NCI-H2196 (cell line): Measurements from ENCODE around the gene PDZD4.

Experiments used
- DNase-seq: peaks from one replicate; lab custom pipeline; 2025; ENCODE audit not compliant: unreplicated experiment; lab: John Stamatoyannopoulos, UW

Gene PDZD4

GRCh38 chrX:153791104-153791852, 39.1 kb downstream of the PDZD4 start:
- DNase-seq, result no peak

GRCh38 chrX:153789654-153790053, 40.7 kb downstream of the PDZD4 start:
- no peak for DNase-seq

DNA sequence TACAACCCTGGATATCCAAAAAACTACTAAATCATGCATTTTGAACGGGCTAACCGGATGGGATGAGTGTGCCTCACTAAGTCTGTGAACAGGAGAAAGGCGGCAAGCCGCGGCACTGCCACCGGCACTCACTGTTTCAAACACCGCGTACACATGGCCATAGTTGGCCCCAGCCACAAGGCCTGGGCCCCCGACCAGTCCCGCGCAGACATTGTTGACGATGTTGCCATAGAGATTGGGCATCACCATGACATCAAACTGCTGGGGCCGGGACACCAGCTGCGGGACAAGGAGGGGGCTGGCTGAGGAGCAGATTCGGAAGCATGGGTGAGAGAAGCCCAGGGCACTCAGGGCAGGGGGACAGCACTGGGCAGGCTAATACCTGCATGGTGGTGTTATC, 43.7 kb downstream of the PDZD4 start:
- no peak for DNase-seq

DNA sequence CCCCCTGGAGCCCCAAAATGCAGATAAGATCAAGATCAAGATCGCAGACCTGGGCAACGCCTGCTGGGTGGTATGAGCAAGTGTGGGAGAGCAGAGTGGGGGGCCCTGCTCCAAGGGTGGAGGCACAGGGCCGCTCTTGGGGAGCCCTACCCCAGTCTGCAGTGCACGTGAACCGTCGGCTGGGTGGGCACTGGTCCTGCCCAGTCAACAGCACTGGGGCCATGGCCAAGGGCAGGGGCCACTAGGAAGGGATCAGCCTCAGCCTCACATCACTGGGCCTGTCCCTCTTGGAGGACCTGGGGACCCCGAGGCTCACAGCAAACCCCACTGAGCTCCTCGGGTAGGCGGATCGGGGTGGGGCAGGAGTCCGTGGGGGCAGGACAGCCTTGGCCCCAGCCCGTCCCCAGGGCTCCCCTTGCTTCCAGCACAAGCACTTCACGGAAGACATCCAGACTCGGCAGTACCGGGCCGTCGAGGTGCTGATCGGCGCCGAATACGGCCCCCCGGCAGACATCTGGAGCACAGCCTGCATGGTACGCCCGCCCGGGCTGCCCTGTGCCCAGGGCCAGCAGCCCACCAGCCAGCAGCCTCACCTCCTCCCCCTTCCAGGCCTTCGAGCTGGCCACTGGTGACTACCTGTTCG, 45.9 kb downstream of the PDZD4 start:
- DNase-seq, result no peak

DNA sequence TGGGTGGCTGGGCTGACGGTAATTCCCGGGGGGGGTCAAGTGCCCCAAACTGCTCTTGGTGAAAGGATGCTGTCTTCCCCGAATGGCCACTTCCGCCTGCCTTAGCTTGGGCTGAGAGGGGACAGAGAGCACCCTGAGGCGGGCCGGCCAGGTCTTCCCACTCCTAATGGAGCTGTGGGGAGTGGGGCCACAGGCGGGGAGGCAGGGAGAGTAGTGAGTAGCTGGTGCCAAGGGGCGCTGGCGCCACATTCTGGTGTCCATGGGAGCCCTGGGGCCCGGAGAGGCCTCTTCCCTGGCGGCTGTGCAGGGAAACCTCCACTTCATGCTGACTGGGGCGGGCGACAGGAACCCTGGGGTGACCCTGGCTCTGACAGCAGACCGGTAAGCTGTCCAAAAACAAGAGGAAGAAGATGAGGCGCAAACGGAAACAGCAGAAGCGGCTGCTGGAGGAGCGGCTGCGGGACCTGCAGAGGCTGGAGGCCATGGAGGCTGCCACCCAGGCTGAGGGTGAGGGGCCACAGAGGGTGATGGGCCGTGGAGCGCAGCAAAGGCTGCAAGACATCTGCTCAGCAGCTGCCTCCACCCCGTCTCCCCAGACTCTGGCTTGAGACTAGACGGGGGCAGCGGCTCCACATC, 46.8 kb downstream of the PDZD4 start:
- DNase-seq, result no peak

- no peak for DNase-seq
These were observed 47.5 kb downstream of the PDZD4 start for GRCh38 chrX:153782871-153783270.

GRCh38 chrX:153782313-153782712, 48.0 kb downstream of the PDZD4 start:
- peak; percentile 84 for DNase-seq

DNA sequence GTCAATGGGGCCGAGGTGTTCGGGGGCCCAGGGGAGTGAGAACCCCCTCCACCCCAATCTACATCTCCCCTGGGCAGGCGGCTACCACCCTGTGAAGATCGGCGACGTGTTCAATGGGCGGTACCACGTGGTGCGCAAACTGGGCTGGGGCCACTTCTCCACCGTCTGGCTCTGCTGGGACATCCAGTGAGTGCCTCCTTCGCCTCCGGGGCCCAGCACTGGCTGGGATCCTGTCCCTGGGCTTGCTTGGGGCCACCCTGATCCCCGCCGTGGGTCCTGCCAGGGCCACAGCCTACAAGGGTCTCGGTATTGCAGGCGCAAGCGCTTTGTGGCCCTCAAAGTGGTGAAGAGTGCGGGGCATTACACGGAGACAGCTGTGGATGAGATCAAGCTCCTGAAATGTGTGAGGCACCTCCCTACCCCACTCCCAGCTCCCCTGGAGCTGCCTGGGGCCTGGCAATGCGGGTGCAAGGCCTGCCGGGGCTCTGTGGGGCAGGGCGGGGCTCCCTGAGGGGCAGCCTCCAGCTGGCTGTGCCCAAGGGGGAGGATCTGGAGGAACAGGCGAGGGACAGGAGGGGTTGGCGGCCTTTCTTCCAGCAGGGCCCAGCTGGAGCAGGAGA, 48.8 kb downstream of the PDZD4 start:
- DNase-seq, result no peak

DNA sequence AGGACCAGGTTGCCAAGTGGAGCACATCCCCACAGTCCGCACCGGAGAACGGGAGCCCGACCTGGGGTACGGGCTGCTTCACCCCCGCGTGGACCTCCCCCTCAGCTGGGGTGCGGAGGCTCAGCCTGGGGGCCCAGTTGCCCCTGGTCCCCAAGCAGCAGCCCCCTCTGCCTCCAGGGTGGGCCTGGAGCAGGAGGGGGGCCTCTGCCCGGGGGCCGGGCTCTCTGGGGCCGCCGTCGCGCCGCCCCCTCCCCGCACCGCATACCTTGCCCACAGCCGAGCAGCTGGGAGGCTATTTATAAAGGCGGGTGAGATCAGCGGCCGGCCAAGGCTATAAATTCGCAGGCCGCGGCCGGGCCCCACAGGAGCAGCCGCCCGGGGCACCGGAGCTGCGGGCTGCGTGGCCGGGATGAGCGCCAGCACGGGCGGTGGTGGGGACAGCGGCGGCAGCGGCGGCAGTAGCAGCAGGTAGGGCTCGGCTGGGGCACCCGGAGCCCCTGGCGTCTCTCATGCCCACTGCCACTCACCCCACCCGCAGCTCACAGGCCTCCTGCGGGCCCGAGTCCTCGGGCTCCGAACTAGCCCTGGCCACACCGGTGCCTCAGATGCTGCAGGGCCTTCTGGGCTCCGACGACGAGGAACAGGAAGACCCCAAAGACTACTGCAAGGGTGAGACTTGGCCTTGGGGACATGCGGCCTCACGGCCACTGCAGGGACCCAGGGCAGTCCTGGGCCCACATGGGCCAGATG, 49.5 kb downstream of the PDZD4 start, which contains the start of gene SRPK3:
Gene SRPK3 (plus strand): TSS at position 364 of the 750 bp plus-strand sequence. CDS start 46 bp downstream, at position 410.
- DNase-seq, result no peak

- DNase-seq, result no peak
These were observed 50.3 kb downstream of the PDZD4 start for GRCh38 chrX:153779891-153780677.

GRCh38 chrX:153778684-153779101, 51.7 kb downstream of the PDZD4 start:
- no peak for DNase-seq

DNA sequence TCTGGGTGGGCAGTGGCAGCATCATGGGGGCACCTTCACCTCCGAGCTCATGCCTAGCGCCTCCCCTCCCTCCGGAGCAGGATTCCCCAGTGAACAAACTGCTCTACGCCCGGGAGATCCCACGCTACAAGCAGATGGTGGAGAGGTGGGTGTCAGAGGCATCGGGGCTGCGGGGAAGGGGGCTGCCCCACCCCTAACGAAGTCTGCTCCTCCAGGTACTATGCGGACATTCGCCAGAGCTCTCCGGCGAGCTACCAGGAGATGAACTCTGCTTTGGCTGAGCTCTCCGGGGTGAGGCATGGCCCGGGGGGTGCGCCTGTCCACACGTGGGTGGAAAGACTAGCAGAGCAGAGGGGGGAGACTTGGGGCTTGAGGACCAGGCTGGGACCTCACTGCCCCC, 52.2 kb downstream of the PDZD4 start:
- DNase-seq, result no peak

- DNase-seq, result no peak
These were observed 52.9 kb downstream of the PDZD4 start for GRCh38 chrX:153777261-153778090.

- no peak for DNase-seq
These were observed 53.7 kb downstream of the PDZD4 start for GRCh38 chrX:153776611-153777045.

GRCh38 chrX:153776120-153776599, 54.2 kb downstream of the PDZD4 start:
- DNase-seq, result no peak

GRCh38 chrX:153775293-153776119, 54.8 kb downstream of the PDZD4 start:
- DNase-seq, result no peak

GRCh38 chrX:153774576-153775292, 55.6 kb downstream of the PDZD4 start:
- DNase-seq, result no peak
